UCSD-AML1 (cell line): Measurements from ENCODE around the gene TUBG2.
"Not testable (repeated sequence)": the region's sequence is repeated elsewhere in the genome, so short reads cannot be mapped to it uniquely, and the experiment has no call there.

ENCODE experiments used
- DNase-seq: peaks from one replicate; lab custom pipeline; 2025; ENCODE audit not compliant: unreplicated experiment; lab: John Stamatoyannopoulos, UW

Gene TUBG2

GRCh38 chr17:42659079-42659931 lies at the start of gene TUBG2:
Gene TUBG2, plus strand, starts transcription at chr17:42659284. Its CDS starts 220 bp downstream, at chr17:42659504.
- peak; percentile 73 for DNase-seq

- not testable (repeated sequence) for DNase-seq
Measured at GRCh38 chr17:42609814-42610801, 49.0 kb upstream of the TUBG2 start.

- no peak for DNase-seq
Measured at GRCh38 chr17:42612013-42612412, 47.1 kb upstream of the TUBG2 start.

GRCh38 chr17:42613699-42614295 lies 45.3 kb upstream of the TUBG2 start:
- DNase-seq, result no peak

- DNase-seq, result no peak
Measured at GRCh38 chr17:42617956-42618431, 41.1 kb upstream of the TUBG2 start.

GRCh38 chr17:42618442-42619150 lies 40.5 kb upstream of the TUBG2 start:
- DNase-seq, result peak; percentile 25

- not testable (repeated sequence) for DNase-seq
Measured at GRCh38 chr17:42621987-42622386, 37.1 kb upstream of the TUBG2 start.

GRCh38 chr17:42623271-42623670 lies 35.8 kb upstream of the TUBG2 start:
- DNase-seq, result no peak

GRCh38 chr17:42623732-42624596 lies 35.1 kb upstream of the TUBG2 start:
- DNase-seq, result no peak

- DNase-seq, result not testable (repeated sequence)
Measured at GRCh38 chr17:42627032-42627764, 31.9 kb upstream of the TUBG2 start.

GRCh38 chr17:42629411-42630009 lies 29.6 kb upstream of the TUBG2 start:
- DNase-seq, result no peak

- no peak for DNase-seq
Measured at GRCh38 chr17:42632949-42633444, 26.1 kb upstream of the TUBG2 start.

GRCh38 chr17:42639525-42640113 lies 19.5 kb upstream of the TUBG2 start:
- no peak for DNase-seq

GRCh38 chr17:42640121-42640520 lies 19.0 kb upstream of the TUBG2 start:
- no peak for DNase-seq

GRCh38 chr17:42642336-42642735 lies 16.7 kb upstream of the TUBG2 start:
- no peak for DNase-seq

GRCh38 chr17:42647778-42648177 lies 11.3 kb upstream of the TUBG2 start:
- DNase-seq, result no peak

GRCh38 chr17:42651392-42651791 lies 7.7 kb upstream of the TUBG2 start:
- DNase-seq, result no peak
